OCI-LY7 (cell line): ENCODE data around the gene DPM2. TPM values are rescaled to one million over a fixed set of nuclear protein-coding genes. Genes with fewer than 3 reads are reported as not detected.

Source experiments
- BruUV-seq: library from RNA; stranded (reverse); fragments of 400-500 nt; replicated peaks from 2 replicates; lab custom pipeline; 2021; lab: Mats Ljungman, UMichigan
- CTCF ChIA-PET: fragments of 300-600 bp; sonication (Branson Sonifier 250); formaldehyde crosslinking; loops from one replicate; lab custom pipeline; 2022; ENCODE audit warnings: antibody characterized with exemption; ENCODE audit not compliant: unreplicated experiment; lab: Charles Lee
- POLR2A ChIA-PET: fragments of 300-600 bp; sonication (Branson Sonifier 250); formaldehyde crosslinking; loops from one replicate; lab custom pipeline; 2022; ENCODE audit warnings: antibody characterized with exemption; lab: Charles Lee
- DNase-seq: peaks from one replicate; pipeline ENCODE4 v3.0.0-alpha.2; 2015; ENCODE audit warnings: low spot score
- H2AFZ ChIP-seq: fragments of 200-600 bp; sonication (generic), shearing (Covaris generic); 2 replicates; pipeline ENCODE4 v1.6.1; 2014; ENCODE audit warnings: mild to moderate bottlenecking, antibody characterized with exemption, low read length, moderate library complexity
- H3K27ac ChIP-seq: fragments of 200-600 bp; sonication (generic); 2 replicates; pipeline ENCODE4 v1.5.1; 2014; ENCODE audit warnings: mixed run types, low read depth, mild to moderate bottlenecking, moderate library complexity, low read length, inconsistent platforms; ENCODE audit not compliant: poor library complexity, severe bottlenecking
- H3K36me3 ChIP-seq: fragments of 200-600 bp; sonication (generic); 2 replicates; pipeline ENCODE4 v1.6.1; 2014; ENCODE audit warnings: mild to moderate bottlenecking, antibody characterized with exemption, low read length, moderate library complexity, mixed read lengths; ENCODE audit not compliant: insufficient read depth
- H3K4me1 ChIP-seq: fragments of 200-600 bp; sonication (generic); 2 replicates; pipeline ENCODE4 v1.5.1; 2014; ENCODE audit warnings: mild to moderate bottlenecking, low read length; ENCODE audit not compliant: insufficient read depth, poor library complexity, severe bottlenecking
- H3K4me2 ChIP-seq: fragments of 200-600 bp; sonication (generic); 2 replicates; pipeline ENCODE4 v1.6.1; 2014; ENCODE audit warnings: mild to moderate bottlenecking, low read length
- H3K4me3 ChIP-seq: fragments of 200-600 bp; sonication (generic); 2 replicates; pipeline ENCODE4 v1.5.1; 2014; ENCODE audit warnings: mild to moderate bottlenecking, low read depth, low read length; ENCODE audit not compliant: poor library complexity, severe bottlenecking
- H3K79me2 ChIP-seq: fragments of 200-600 bp; sonication (generic); 2 replicates; pipeline ENCODE4 v1.6.1; 2016; ENCODE audit warnings: low read depth, mild to moderate bottlenecking, low read length, moderate library complexity, mixed read lengths; ENCODE audit not compliant: insufficient read depth
- H3K9me2 ChIP-seq: fragments of 200-600 bp; sonication (generic); 2 replicates; pipeline ENCODE4 v1.6.1; 2016; ENCODE audit warnings: mild to moderate bottlenecking, low read length, mixed read lengths; ENCODE audit not compliant: insufficient read depth
- H3K9me3 ChIP-seq: fragments of 200-600 bp; sonication (generic); 2 replicates; pipeline ENCODE4 v1.6.1; 2014; ENCODE audit warnings: mild to moderate bottlenecking, mixed run types, low read length, mixed read lengths
- H4K20me1 ChIP-seq: fragments of 200-600 bp; sonication (generic); 2 replicates; pipeline ENCODE4 v1.6.1; 2014; ENCODE audit warnings: mild to moderate bottlenecking, antibody characterized with exemption, low read length, moderate library complexity, mixed read lengths; ENCODE audit not compliant: insufficient read depth
- CTCF ChIP-seq: fragments of 200-600 bp; sonication (generic); conservative IDR thresholded peaks from 2 replicates; pipeline ENCODE4 v1.5.1; 2014; ENCODE audit warnings: mild to moderate bottlenecking, antibody characterized with exemption, low read length, moderate library complexity, mixed read lengths
- EZH2phosphoT487 ChIP-seq: fragments of 200-600 bp; sonication (generic); IDR thresholded peaks from 2 replicates; pipeline ENCODE4 v1.6.1; 2018; ENCODE audit warnings: low read depth, borderline replicate concordance, mild to moderate bottlenecking, mixed run types, antibody characterized with exemption, low read length, moderate library complexity, mixed read lengths
- intact Hi-C: fragments of 100-400 bp; cut with micrococcal nuclease; formaldehyde crosslinking; loops from one replicate; pipeline ENCODE4 v1.10.0; 2022; ENCODE audit not compliant: unreplicated experiment
- total RNA-seq, 2 experiments: library from RNA; depleted of rRNA in 1 of 2; stranded (reverse); fragments of >200 nt in 1 of 2; shearing (Covaris generic) in 1 of 2; gene quantifications; 2 replicates each; pipeline ENCODE4 v1.2.3, GENCODE V29; 2014 to 2022

DPM2 gene
- total RNA-seq, 2 experiments from 2014 or later, result 49.7 to 50.7 TPM

- Histone ChIP-seq H3K27ac (peak overlapping the region; percentile 77), H4K20me1 (0 out of 2 replicates have a peak, but pooled peaks cover under 1% of the 10 kb centered on the region), H3K9me2 (no peaks in the 10 kb centered on the region), H3K4me1 (peaks cover 89% of the 10 kb centered on the region), H2AFZ (no peak overlapping the region), H3K79me2 (peaks cover 86% of the 10 kb centered on the region), H3K9me3 (no peaks in the 10 kb centered on the region), H3K36me3 (peaks cover 43% of the 10 kb centered on the region), H3K4me2 (peak overlapping the region; percentile 84), H3K4me3 (peak overlapping the region; percentile 17)
- ChIA-PET POLR2A (interaction anchor here (0.7 to 1.0 kb wide), 2 partner anchors 19 to 31 kb away, joined by 3 read pairs; no protein-coding TSS in a partner anchor), CTCF (no interaction called here)
- TF ChIP-seq EZH2phosphoT487 (no peak), CTCF (no peak)
- DNase-seq, result peak; percentile 34
- intact Hi-C loops, result no loop called here
- no TSS peak for BruUV-seq
Measured at GRCh38 chr9:127966416-127967150, 28.9 kb upstream of the DPM2 start.

GRCh38 chr9:127965953-127966352 lies 28.3 kb upstream of the DPM2 start:
- Histone ChIP-seq H3K9me2 (no peaks in the 10 kb centered on the region), H3K4me2 (peak overlapping the region; percentile 84), H4K20me1 (no peaks in the 10 kb centered on the region), H3K79me2 (peaks cover 90% of the 10 kb centered on the region), H3K27ac (peak overlapping the region; percentile 77), H3K4me1 (peaks cover 89% of the 10 kb centered on the region), H3K36me3 (peaks cover 46% of the 10 kb centered on the region), H3K9me3 (no peaks in the 10 kb centered on the region), H2AFZ (no peak overlapping the region), H3K4me3 (peak overlapping the region; percentile 29)
- no peak for DNase-seq
- BruUV-seq, result no TSS peak
- no peak for TF ChIP-seq EZH2phosphoT487
- no peak for TF ChIP-seq CTCF
- CTCF ChIA-PET, result no interaction called here
- intact Hi-C loops, result no loop called here
- POLR2A ChIA-PET, result interaction anchor here (0.7 to 1.0 kb wide), 2 partner anchors 19 to 32 kb away, joined by 3 read pairs; no protein-coding TSS in a partner anchor
